Heart left ventricle (tissue), 16 donors: ENCODE data around the gene USP7. TPM values are rescaled to one million over a fixed set of nuclear protein-coding genes. Genes with fewer than 3 reads are reported as not detected.
"Not testable (repeated sequence)": the region's sequence is repeated elsewhere in the genome, so short reads cannot be mapped to it uniquely, and the experiment has no call there.

Source experiments
- ATAC-seq, 4 donors: fragments of 200-7000 bp; cut with Tn5 transposase; one replicate each; pipeline ENCODE4 v1.9.1; 2020 to 2022; ENCODE audit warnings: moderate library complexity in 4 of 4, mild to moderate bottlenecking in 3 of 4, moderate number of reproducible peaks in 1 of 4
- DNase-seq, 5 donors: peaks; one replicate each; pipeline ENCODE4 v3.0.0-alpha.2; 2020
- H3K27ac ChIP-seq, 12 donors: fragments of 200-600 bp; sonication (generic) in 4 of 12; one replicate each; pipeline versions ENCODE4 v1.5.0 to v1.8.0; 2016 to 2022; ENCODE audit warnings: mild to moderate bottlenecking in 2 of 12
- H3K27me3 ChIP-seq, 9 donors: fragments of 200-600 bp; sonication (generic) in 2 of 9; one replicate each; pipeline versions ENCODE4 v1.5.1 to v1.8.0; 2016 to 2022; ENCODE audit warnings: mild to moderate bottlenecking in 3 of 9
- H3K36me3 ChIP-seq, 9 donors: fragments of 200-600 bp; sonication (generic) in 2 of 9; one replicate each; pipeline versions ENCODE4 v1.5.0 to v1.8.0; 2018 to 2022; ENCODE audit warnings: mild to moderate bottlenecking in 2 of 9
- H3K4me1 ChIP-seq, 12 donors: fragments of 200-600 bp; sonication (generic) in 4 of 12; one replicate each; pipeline versions ENCODE4 v1.5.0 to v1.8.0; 2016 to 2022; ENCODE audit warnings: mild to moderate bottlenecking in 3 of 12
- H3K4me3 ChIP-seq, 12 donors: fragments of 200-600 bp; sonication (generic) in 4 of 12; one replicate each; pipeline versions ENCODE4 v1.5.0 to v1.8.0; 2017 to 2022; ENCODE audit warnings: mild to moderate bottlenecking in 9 of 12, moderate library complexity in 4 of 12
- H3K9me3 ChIP-seq, 12 donors: fragments of 200-600 bp; sonication (generic) in 4 of 12; one replicate each; pipeline versions ENCODE4 v1.5.0 to v1.8.0; 2016 to 2022; ENCODE audit warnings: mild to moderate bottlenecking in 1 of 12
- POLR2A ChIP-seq, 2 donors: fragments of 450-650 bp; IDR thresholded peaks; one replicate each; pipeline ENCODE4 v1.6.1; 2017; ENCODE audit warnings: antibody characterized with exemption in 2 of 2, mild to moderate bottlenecking in 2 of 2, moderate library complexity in 2 of 2
- WGBS, 4 donors: extraction: QIAGEN DNeasy Blood & Tissue Kit in 2 of 4; methylation state at CpG; one replicate each; pipeline versions ENCODE4 v1.1.5 to v1.1.7; 2013 to 2018; 5-methylcytosine and 5-hydroxymethylcytosine counted together
- intact Hi-C, 10 donors: fragments of 100-400 bp; cut with DNase I; formaldehyde crosslinking; loops; one replicate each; pipeline versions ENCODE4 v1.11.1 to v1.14.2; 2022
- polyA plus RNA-seq, 2 donors: library from polyadenylated mRNA; stranded (reverse); fragments of 200-250 nt; gene quantifications; one replicate each; pipeline ENCODE4 v1.2.3, GENCODE V29; 2013
- total RNA-seq, 9 donors: library from RNA; depleted of rRNA in 2 of 9; stranded (reverse); fragments of >200 nt in 2 of 9; fragmentation: NEBNext Ultra II Directional in 3 of 9; extraction: Animal tissue kit (Norgen Biotek cat#: 25700) in 3 of 9; gene quantifications; one replicate each; pipeline versions ENCODE4 v1.1.0 to v1.2.4, GENCODE V29; 2016 to 2023
- TF ChIP-seq, protein P1 (sequence below), 12 donors: fragments of 200-600 bp; sonication (generic) in 4 of 12; IDR thresholded peaks; one replicate each; pipeline versions ENCODE4 v1.5.0 to v1.8.0; 2018 to 2022; ENCODE audit warnings: antibody characterized with exemption in 12 of 12, mild to moderate bottlenecking in 5 of 12
- donor health status: ischemic (EF 13 %, LVEDD 7.1; RV severe dilation, severe dysfunction).
- donor health status: healthy with polysubstance abuse.
- donor health status: DM: no; HTN: yes; CAD: no.
- donor health status: DM: no; HTN: no; CAD: no.
- donor health status: ischemic (EF 25% LVEDD 6.9; RV normal size, moderate dysfunction).
- donor health status: ischemic (EF 25% LVEDD 5.7; RV mildly dilated, moderate dysfunction).
- donor health status: healthy.
- donor health status: DM: yes; HTN: yes; CAD: no.
- donor health status: ischemic (EF 35%, LVEDD 5.7; RV mildly dilated, moderate dysfunction).
- donor health status: nonischemic (EF 11% LVEDD 7.7; RV severe dilation, severe dysfunction).
- donor health status: DM: yes; HTN: yes; CAD: no.
- donor health status: PGD.
- donor health status: ischemic (EF 29% LVEDD 5.4; RV normal size, mild dysfunction).
- donor health status: nonischemic (EF 23%, LVEDD 6.1; RV moderate dilation, normal function).

Gene USP7
- total and polyA plus RNA-seq, 11 donors: 20.3 to 86.5 (median 66.2) TPM

DNA sequence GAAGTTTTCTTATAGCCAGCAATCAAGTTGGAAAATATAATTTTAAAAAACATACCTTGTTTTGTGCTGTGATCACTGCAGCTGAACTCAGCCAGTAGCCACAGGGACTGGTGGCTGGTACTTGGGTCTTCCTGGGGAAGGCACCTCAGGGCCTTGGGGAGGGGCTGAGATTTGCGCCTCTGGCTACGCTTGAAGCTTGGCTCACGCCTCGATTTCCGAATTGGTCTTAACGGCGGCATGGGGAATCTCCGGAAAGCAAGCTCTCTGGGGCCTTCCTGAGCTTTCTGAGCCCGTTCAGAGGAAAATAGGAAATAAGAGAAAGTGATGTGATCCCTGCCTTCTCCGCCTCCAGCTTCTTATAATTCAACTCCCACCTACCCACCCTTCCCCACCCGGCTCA lies 11.3 kb upstream of the USP7 start:
- 36 to 50% (median 44%) methylated on average over 11 of the region's 11 CpGs for WGBS, 4 donors
- no peaks in the 10 kb centered on the region for H3K27me3 ChIP-seq
- intact Hi-C loops: no loop called here
- no peaks in the 10 kb centered on the region for H3K4me1 ChIP-seq
- DNase-seq (no peak), ATAC-seq (no peak)
- TF ChIP-seq, protein P1, sequence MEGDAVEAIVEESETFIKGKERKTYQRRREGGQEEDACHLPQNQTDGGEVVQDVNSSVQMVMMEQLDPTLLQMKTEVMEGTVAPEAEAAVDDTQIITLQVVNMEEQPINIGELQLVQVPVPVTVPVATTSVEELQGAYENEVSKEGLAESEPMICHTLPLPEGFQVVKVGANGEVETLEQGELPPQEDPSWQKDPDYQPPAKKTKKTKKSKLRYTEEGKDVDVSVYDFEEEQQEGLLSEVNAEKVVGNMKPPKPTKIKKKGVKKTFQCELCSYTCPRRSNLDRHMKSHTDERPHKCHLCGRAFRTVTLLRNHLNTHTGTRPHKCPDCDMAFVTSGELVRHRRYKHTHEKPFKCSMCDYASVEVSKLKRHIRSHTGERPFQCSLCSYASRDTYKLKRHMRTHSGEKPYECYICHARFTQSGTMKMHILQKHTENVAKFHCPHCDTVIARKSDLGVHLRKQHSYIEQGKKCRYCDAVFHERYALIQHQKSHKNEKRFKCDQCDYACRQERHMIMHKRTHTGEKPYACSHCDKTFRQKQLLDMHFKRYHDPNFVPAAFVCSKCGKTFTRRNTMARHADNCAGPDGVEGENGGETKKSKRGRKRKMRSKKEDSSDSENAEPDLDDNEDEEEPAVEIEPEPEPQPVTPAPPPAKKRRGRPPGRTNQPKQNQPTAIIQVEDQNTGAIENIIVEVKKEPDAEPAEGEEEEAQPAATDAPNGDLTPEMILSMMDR (IDR thresholded peaks at IDR 0.05): no peak
- TF ChIP-seq POLR2A (IDR thresholded peaks at IDR 0.05): no peak
- no peak overlapping the region for H3K27ac ChIP-seq
- H3K36me3 ChIP-seq: no peaks in the 10 kb centered on the region
- no peak overlapping the region for H3K4me3 ChIP-seq
- peaks cover 0 to 3% (median 0%) of the 10 kb centered on the region in 12 donors for H3K9me3 ChIP-seq

DNA sequence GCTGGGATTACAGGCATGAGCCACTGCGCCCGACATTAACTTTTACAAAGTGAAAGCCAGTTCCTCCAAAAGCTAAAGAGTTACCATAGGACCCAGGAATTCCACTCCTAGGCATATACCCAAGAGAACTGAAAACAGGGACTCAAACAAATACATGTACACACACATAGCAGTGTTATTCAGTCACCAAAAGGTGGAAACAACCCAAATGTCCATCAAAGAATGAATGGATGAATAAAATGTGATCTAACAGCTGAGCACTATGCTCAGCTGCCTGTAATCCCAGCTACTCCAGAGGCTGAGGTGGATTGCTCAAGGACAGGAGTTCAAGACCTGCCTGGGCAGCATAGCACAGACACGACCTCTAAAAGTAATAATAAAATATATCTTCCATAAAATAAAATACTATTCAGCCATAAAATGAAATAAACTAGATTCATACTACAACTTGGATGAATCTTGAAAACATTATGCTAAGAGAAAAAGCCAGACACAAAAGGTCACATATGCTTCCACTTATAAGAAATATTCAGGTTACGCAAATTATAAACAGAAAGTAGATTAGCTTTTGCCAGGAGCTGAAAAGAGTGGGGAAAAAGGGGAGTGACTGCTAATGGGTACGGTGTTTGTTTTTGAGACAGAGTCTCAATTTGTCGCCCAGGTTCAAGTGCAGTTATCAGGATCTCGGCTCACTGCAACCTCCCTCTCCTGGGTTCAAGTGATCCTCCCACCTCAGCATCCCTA lies 9.3 kb upstream of the USP7 start:
- TF ChIP-seq, protein P1 (IDR thresholded peaks at IDR 0.05): no peak
- TF ChIP-seq POLR2A (IDR thresholded peaks at IDR 0.05): no peak
- H3K9me3 ChIP-seq: peaks cover 0 to 3% (median 0%) of the 10 kb centered on the region in 12 donors
- WGBS, 4 donors: 83 to 85% (median 84%) methylated on average over 7 of the region's 7 CpGs
- no peaks in the 10 kb centered on the region for H3K36me3 ChIP-seq
- DNase-seq: no peak
- H3K27me3 ChIP-seq: no peaks in the 10 kb centered on the region
- H3K27ac ChIP-seq: no peak overlapping the region
- H3K4me3 ChIP-seq: no peak overlapping the region
- ATAC-seq: no peak
- intact Hi-C loops: no loop called here
- H3K4me1 ChIP-seq: no peaks in the 10 kb centered on the region

DNA sequence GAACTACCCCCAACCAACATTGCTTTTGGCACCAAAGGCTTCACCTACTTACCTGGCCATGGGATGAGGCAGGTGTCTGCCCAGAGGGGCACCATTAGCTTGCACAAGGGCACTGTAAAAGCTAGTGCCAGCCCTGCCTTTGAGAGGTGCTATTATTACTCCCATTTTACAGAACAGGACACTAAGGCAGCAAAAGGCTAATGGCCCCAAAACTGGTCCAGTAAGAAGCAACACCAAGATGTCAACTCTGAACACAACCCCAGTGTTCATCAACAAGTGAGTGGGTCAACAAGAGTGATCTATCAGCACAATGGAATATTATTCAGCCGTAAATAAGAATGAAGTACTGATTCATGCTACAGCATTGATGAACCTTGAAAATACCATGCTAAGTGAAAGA lies 7.7 kb upstream of the USP7 start:
- H3K27me3 ChIP-seq: no peaks in the 10 kb centered on the region
- TF ChIP-seq POLR2A (IDR thresholded peaks at IDR 0.05): no peak
- TF ChIP-seq, protein P1 (IDR thresholded peaks at IDR 0.05): no peak
- WGBS, 4 donors: 97 to 100% (median 97%) methylated on average over 1 of the region's 1 CpG
- H3K36me3 ChIP-seq: no peaks in the 10 kb centered on the region
- DNase-seq: no peak
- H3K4me3 ChIP-seq: no peak overlapping the region
- no peak for ATAC-seq
- peaks cover 0 to 5% (median 0%) of the 10 kb centered on the region in 12 donors for H3K4me1 ChIP-seq
- no peak overlapping the region for H3K27ac ChIP-seq
- intact Hi-C loops: no loop called here
- H3K9me3 ChIP-seq: no peaks in the 10 kb centered on the region

DNA sequence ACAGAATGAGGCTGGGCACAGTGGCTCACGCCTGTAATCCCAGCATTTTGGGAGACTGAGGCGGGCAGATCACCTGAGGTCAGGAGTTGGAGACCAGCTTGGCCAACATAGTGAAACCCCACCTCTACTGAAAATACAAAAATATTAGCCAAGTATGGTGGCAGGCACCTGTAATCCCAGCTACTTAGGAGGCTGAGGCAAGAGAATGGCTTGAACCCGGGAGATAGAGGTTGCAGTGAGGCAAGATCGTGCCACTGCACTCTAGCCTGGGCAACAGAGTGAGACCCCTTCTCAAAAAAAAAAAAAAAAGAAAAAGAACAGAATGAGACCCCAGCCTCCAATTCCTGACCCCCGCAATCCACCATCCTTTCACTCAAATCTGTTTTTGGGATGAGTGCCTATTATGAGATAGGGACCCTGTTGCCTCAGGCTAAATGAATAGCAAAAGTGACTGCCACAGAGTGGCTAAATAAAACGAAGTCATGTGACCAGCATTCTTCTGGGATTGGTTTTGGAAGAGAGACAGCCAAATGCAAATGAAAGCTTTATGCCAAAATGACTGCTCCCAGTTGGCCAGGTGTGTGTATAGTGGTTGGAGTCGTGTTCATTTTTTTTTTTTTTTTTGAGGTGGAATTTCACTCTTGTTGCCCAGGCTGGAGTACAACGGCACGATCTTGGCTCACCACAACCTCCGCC lies 5.6 kb upstream of the USP7 start:
- H3K4me3 ChIP-seq, DNase-seq, ATAC-seq, H3K27me3 ChIP-seq, H3K36me3 ChIP-seq, H3K9me3 ChIP-seq, H3K27ac ChIP-seq: not testable (repeated sequence)
- intact Hi-C loops: loop anchor here in 2 of 10 donors (10.0 kb wide), 1 partner anchor 125 kb away; the partner anchor contains the start of gene HAPSTR1 (in 2 of the 2)
- H3K4me1 ChIP-seq: peaks cover 0 to 12% (median 2%) of the 10 kb centered on the region in 12 donors
- WGBS, 4 donors: 85 to 91% (median 88%) methylated on average over 10 of the region's 10 CpGs

DNA sequence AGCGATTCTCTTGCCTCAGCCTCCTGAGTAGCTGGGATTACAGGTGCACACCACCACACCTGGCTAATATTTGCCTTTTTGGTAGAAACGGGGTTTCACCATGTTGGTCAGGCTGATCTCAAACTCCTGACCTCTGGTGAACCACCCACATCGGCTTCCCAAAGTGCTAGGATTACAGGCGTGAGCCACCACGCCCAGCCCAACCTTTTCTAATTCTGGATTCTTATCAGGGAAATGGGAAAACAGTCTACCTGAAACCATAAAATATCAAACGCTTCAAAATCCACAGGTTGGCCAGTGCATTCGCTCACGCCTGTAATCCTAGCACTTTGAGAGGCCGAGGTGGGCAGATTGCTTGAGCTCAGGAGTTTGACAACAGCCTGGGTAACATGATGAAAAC lies 4.3 kb upstream of the USP7 start:
- not testable (repeated sequence) for H3K36me3 ChIP-seq, H3K27me3 ChIP-seq, H3K27ac ChIP-seq, DNase-seq, H3K9me3 ChIP-seq, ATAC-seq, H3K4me3 ChIP-seq
- intact Hi-C loops: loop anchor here in 2 of 10 donors (10.0 kb wide), 1 partner anchor 127 kb away; the partner anchor contains the start of gene HAPSTR1 (in 2 of the 2)
- H3K4me1 ChIP-seq: peaks cover 0 to 14% (median 3%) of the 10 kb centered on the region in 12 donors
- whole genome bisulfite sequencing, 4 donors: 92 to 97% (median 95%) methylated on average over 9 of the region's 9 CpGs
